Activated CD4-positive, CD25-positive, alpha-beta regulatory T cell treated with anti-CD3 and anti-CD28 coated beads, Interleukin-2, amount 50 U/mL, for 16 hours (primary cell): Measurements from ENCODE around the gene SETBP1.

Experiments used
- DNase-seq: peaks from one replicate; pipeline ENCODE4 v3.0.0-alpha.2; 2020; ENCODE audit warnings: low read depth, low spot score

SETBP1 gene

DNA sequence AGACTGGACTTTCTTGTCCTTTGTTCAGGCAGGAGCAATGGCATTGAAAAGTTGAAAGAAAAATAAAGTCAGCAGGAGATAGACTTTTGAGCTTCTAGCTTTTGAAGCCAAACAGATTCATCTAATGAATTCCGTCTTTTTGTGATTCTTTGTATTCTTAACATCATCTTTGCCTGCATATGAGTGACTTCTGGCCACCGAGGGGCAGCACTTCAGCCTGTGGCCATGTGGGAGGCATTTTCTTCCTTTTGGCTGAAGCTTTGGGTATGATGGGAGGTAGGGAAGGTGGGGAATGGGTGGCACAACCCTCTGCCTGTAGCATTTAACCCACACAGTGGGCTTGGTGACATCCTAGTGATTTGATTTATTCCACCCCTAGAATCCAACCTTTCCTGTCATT lies 220.6 kb downstream of the SETBP1 start:
- DNase-seq, result no peak

GRCh38 chr18:44903327-44903726 lies 222.6 kb downstream of the SETBP1 start:
- DNase-seq, result no peak

- DNase-seq, result no peak
Observed at GRCh38 chr18:44904768-44905167, 224.1 kb downstream of the SETBP1 start.

DNA sequence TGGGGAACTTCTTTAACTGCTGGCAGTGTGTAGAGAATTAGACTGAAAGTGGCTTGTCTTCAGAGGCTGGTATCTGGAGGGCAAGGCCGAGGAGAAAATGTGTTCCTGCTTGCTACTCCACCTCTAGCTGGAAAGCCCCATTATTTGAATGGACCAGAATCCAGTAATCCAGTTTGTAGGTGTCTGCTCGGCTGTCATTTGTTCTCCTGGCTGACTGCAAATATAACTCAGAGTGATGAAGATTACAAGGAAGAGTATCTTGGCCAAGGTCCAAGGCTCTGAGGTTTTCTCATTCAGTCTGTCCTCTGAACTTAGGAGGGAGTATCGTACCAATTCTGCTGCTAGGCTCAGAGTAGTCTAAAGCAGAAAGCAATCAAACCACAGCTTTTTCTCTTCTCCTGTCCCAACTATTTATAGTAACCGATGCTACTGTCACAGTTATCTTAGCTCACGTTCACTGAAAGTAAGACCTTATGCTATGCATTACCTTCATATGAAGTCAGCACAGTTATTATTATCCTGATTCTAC lies 228.6 kb downstream of the SETBP1 start:
- DNase-seq, result no peak

GRCh38 chr18:44911260-44911659 lies 230.6 kb downstream of the SETBP1 start:
- no peak for DNase-seq

DNA sequence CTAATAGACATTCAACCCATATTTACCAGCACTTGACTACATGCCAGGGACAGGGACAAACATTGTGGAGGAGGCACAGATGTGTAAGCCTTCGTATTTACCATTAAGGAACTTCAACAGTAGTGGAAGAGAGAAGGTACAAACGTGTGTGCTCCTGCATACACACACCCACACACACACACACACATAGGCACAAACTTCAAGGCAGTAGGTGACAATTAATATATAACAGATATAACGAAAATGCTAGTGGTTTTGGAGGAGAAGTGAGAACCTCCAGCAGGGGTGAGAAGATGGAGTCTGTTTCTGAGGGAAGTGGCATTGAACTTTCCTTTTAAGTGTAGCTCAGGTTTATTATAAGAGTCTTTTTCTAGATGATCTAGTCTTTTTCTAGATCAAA lies 231.1 kb downstream of the SETBP1 start:
- DNase-seq, result no peak

- DNase-seq, result no peak
Observed at GRCh38 chr18:44912740-44913478, 232.2 kb downstream of the SETBP1 start.

GRCh38 chr18:44914028-44914427 lies 233.3 kb downstream of the SETBP1 start:
- no peak for DNase-seq

DNA sequence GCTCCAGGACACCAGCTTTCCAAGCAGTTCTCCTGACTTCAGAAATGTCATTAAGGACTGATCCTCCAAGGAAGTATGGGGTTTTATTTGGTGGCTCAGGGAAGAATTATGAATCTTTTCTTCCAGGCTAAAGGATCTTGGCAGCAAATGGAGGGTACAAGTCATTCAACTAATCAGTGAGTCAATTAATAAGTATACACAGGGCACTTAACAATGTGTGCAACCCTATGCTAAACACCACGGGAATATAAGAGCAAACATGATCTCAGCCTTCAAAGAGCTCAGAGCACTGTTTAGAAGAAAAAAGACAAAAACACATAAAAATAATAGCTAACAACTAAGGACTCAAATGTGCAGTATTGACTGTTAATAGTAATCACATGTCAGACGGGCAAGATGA lies 234.5 kb downstream of the SETBP1 start:
- DNase-seq, result no peak

DNA sequence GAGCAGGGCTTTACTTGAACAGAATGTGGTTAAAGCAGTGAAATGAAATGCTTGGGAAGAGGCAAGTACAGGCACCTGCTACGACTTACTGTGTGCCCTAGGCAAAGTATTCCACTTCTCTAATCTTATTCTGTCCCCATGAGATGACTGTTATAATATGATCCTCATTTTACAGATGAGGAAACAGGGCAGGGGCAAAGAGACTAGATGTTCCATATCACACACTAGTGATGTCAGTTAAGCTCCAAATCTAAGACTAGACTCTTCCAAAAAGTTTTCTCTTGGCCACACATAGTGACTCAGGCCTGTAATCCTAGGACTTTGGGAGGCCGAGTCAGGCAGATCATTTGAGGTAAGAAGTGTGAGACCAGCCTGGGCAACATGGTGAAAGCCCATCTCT lies 235.0 kb downstream of the SETBP1 start:
- no peak for DNase-seq

DNA sequence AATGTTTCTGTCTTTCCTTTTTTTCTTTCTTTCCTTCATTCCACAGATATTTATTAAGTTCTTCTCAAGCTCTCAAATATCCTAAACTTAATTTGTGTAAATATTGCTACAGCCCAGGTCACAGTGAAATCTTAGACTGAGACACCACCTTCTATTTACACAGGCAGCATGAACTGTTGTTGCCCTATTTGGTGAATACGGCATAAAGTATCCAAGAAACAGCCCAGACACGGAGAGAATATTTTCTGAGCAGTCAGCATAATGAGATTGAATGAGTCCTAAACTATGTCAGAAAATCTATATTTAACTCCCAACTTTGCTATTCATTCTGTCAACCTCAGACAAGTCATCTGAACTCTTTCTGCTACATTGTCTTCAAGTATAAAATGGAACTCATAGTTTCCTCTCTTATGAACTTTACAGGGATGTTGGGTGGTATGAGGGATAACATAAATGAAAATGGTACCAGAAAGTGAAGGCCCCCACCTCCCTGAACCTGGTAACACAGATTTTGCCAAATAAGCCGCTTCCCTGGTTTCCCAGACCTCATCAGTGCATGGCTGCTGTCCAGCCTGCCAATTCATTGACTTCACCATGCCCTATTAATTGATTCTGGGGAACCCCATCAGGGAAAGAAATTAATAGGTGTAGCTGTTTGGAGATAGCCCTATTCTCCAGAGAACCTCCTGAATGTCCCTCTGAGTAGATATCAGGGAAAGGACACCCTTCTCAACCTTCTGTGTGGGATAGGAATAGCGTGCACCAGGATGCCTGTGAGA lies 235.9 kb downstream of the SETBP1 start:
- DNase-seq, result no peak

DNA sequence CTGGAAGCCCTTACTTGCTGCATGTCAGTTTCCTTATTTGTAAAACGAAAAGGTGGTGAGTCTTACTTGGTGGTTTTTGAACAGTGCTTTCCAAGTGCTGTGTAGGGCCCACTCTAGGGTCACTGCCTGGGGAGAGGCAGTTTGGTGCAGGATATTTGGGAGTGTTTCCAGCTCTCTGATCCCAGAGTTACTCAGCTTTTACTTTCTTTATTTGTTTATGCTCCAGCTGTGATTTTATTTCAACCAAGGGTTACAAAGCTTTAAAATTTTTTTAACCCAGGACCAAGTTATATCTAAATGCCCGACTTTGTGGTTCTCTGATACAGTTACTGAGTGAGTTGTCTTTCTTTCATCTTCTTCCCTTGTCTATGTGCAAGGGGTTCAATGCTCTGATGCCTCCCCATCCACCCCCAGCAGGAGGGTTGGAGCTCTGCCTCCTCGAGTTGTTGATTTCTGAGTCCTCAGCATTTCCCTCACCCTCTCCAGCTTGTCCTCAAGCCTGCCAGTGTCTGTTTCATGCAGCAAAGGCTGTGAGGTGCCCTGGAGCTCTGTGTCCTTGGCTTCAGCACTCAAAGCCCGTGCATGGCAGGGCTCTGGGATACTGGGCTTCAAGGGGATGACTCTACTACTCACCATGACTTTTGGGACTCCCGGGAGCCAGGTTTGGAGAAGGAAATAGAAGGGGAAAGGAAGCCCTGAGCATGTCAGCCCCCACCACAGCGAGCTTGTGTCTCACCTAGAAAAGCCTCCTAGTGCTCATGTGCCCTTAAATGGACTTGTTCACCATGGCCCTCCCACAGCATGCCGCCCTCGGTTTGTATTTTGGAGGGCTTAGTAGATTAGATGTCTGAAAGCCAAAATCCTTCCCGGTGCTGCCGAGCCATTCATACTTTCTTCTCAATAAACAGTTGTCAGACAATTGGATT lies 236.8 kb downstream of the SETBP1 start:
- no peak for DNase-seq

DNA sequence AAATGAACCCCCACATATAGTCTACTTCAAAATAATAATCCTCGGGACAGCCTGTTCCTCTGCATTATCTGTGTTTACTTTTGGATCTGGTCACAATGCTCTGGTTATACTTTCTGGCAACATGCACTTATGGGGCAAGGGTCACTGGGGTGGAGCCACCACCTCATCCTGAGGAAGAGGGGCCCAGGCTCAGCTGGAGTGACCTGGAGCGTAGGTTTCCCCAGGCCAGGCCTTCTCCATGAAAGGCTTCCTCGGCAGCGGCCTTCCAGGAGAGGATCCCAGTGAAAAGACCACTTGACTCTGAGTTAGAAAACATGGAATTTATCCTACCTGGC lies 237.4 kb downstream of the SETBP1 start:
- DNase-seq, result no peak

DNA sequence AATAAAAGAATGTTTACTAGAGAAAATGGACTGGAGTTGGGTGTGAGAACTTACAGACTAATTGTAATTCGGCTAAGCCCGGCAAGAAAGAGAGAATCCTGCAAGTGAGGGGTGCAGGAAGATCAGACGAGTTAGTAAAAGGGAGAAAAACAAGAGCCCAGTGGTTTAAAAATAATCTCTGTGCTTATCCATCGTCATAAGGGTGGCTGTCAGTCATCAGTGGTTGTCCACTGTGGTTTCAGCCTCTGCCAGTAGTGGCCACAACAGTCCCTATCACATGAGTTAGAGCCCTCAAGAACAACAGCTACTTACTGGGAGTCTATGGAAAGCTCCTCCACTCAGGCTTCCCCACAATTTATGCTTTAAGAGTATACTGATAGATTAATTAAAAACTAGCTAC lies 239.8 kb downstream of the SETBP1 start:
- DNase-seq, result no peak

GRCh38 chr18:44921974-44922373 lies 241.3 kb downstream of the SETBP1 start:
- DNase-seq, result no peak

DNA sequence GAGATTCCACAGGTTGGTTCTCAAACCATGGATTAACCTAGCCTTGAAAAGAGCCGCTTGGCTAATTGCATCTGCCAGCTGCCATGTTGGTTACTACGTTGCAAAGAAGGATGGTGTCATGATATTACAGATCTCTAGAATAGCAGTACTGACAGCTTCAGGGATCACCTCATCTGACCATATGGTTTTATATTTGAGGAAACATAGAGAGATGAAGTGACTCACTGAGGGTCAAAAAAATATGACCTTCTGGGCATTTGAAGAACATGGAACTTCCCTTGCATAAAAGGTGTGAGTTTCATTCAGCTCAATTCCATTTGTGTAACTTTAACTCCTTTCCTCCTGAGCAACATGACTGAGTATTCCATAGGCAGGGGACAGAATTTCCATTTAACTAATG lies 242.3 kb downstream of the SETBP1 start:
- DNase-seq, result no peak

DNA sequence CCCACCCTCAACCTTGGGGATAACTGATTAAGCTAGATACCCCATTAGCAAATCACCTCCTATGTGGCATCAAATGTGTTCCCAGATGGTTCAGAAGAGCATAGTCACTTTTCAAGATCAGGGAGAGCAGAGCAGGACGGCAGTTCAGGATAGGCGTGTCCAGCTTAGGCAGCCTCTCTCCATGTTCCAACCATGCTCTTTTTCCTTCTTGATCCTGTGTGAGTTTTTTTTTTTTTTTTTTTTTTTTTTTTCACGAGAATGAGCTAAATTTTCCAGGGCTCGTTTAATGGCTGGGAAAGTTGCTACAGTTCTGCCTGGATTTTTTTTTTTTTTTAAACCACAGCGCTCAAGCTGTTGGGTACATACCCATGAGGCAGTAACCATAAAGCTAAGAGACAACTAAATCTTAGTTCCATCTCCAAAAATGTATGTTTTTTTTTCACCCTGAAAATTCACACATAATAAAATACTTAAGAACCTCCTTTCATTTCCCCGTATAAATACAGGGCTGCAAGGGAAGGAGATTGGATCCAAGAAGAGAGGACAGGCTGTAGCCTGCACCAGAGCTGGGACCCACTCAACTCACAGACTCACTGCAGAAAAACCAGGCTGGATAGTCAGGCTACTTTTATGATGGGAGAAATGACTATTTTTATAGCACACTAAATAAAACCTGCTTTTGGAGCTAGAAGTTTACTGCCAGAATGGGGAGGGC lies 244.3 kb downstream of the SETBP1 start:
- DNase-seq, result no peak

DNA sequence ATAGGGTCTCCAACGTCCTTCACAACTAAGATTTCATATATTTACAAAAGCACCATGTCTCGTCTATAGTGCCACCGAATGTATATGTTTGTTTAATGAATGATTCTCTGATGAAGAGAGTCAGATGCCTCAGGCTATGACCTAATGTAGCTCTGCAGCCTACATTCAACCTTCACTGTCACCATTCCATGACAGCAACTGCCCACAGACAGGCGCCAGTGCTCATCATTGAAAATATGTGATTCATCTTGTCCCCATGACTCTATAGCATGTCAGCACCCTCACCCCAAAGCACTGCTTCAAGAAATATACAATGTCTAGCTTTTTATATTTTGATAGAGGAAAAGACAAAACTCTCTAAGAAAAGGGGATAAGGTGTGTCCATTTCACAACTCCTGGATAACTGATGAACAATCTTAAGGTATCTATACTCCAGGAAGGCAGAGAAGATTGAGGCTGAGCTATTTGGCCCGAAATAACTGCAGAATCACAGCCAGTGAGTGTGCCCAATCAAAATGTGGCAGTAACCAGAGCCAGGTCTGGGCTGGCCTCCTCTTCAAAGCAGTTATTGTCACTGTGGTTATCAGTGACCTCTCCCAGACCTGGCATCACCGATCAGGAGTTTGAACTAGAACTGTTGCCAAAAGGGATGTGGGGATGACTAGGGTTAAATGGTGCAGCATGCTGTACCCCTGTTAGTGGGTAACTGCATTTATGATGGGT lies 246.6 kb downstream of the SETBP1 start:
- no peak for DNase-seq

DNA sequence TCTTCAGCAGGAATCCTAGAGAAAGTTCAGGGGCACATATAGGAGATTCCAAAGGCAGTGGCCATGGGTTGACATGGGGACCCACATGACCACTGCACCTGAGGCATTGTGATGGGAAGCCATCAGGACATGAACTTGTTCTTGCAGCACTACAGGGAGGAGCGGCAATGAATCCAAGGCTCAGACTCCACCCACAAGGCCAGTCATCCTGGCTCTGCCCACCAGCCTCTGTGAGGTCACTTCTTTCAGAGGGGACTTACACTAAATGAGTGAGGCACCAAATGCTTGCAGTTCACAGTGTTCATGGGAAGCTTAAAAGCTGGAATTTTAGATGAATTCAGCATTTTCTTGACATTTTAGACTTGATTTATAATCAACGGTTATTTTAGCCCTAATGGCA lies 254.2 kb downstream of the SETBP1 start:
- DNase-seq, result no peak

GRCh38 chr18:44935455-44935854 lies 254.8 kb downstream of the SETBP1 start:
- DNase-seq, result no peak

DNA sequence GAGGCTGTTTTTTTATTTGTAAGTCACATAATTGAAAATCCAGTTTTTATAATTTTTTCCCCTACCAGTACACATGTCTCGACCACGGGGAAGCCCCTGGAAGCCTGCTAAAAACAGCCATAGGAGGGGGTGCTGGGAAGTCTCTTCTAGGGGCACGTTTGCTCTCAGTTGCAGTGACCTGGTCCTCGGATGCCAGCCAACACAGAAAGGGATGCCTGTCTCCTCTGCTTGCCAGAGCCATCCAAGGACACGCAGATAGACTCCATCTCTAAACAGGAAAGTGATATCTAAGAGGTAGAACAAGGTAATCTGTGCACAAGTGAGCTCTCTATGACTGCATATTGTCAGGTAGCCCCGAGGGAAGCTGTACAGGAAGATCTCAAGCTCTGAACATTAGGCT lies 255.8 kb downstream of the SETBP1 start:
- DNase-seq, result no peak
